GM19468 (cell line): ENCODE results near the gene L3MBTL3.

Experiments used
- ATAC-seq: cut with Tn5 transposase; IDR thresholded peaks from one replicate; pipeline ENCODE4 v1.9.1; 2021; ENCODE audit warnings: mild to moderate bottlenecking, moderate library complexity, moderate number of reproducible peaks; ENCODE audit not compliant: unreplicated experiment; ENCODE audit errors: extremely low read depth

L3MBTL3 gene

DNA sequence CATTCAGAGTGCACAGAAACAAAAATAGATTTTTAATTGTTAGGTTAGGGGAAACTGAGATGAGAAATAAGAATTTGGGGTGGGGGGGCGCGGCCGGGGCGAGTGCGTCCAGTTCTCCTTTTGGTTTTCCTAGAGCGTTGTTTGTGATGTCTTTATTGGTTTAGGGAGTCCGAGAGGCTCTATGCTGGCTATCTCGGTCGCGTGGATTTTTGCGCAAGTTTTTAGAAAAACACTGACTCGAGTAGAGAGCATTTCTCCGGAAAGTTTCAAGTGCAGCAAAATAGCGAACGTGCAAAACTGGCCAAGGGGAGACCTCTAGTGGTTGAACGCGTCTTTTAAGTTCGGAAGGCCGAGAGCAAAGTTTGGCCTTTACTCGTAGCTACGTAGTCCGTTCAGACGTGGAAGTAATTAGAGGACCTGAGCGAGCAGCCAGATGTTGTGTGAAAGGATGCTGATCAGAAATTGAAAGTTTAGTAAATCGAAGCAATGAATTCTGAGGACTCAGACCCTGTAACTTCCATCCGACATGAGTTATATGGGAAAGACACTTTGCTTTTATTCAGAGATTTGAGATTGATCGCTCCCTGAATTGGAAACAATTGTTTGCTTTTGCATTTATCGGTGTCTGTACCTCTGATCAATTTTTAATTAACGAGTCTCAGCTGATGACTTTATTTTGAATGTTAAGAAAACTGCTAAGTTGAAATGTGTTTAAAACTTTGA lies 2.7 kb downstream of the L3MBTL3 start:
- ATAC-seq, result peak; percentile 32

DNA sequence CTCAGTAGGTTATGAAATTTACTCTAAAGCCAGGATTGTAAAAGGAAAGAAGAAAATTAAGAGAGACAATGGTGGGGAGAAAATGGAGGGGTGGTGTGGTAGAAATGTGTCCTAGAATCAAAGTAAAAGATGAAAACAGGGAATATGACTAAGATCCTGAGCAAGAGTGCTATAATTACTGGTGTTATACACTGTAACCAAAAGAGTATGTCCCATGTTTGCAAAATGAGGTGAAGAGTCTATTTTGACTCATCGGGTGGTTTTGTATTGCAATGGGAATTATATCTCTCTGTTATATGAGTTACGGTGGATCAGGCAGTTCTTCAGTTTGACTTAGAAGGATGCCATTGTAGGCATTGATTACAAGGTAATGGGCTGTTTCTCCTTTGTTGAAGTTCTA lies 8.5 kb downstream of the L3MBTL3 start:
- no peak for ATAC-seq

DNA sequence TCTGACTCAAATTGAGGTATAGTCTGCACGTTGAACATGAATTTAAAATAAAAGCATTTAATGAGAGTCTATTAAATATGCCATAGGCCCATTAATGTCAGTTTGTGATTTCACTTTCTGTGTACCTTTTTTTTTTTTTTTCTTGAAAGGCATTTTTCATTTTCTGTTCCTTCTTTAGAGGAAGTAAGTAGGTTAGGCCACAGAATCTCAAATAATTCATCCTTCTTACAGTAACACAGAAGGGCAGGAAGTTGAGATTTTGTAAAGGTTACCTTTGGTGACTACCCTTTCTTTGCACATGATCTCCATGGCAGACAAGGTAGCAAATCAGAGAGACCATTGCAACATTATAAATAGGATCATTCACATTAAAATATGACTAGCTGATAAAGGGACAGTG lies 9.6 kb downstream of the L3MBTL3 start:
- ATAC-seq, result peak; percentile 66

DNA sequence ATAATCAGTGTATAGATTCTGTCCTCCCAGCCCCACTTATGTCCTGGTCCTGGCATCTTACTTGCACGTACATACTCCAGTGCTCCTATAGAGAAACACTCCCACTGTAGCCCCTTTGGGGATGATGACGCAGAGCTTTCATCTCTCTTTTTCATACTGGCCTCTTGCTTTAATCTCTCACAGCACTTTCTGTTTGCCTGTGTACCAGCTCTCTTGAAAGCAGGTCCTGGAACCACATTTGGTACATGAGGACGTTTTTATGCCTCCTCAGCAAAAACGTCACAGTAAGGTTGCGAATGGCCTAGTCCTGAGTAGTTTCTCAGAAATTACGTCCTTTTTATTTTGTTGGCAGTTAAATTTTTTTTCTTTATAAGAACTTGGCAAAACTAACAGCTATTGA lies 10.8 kb downstream of the L3MBTL3 start:
- no peak for ATAC-seq

DNA sequence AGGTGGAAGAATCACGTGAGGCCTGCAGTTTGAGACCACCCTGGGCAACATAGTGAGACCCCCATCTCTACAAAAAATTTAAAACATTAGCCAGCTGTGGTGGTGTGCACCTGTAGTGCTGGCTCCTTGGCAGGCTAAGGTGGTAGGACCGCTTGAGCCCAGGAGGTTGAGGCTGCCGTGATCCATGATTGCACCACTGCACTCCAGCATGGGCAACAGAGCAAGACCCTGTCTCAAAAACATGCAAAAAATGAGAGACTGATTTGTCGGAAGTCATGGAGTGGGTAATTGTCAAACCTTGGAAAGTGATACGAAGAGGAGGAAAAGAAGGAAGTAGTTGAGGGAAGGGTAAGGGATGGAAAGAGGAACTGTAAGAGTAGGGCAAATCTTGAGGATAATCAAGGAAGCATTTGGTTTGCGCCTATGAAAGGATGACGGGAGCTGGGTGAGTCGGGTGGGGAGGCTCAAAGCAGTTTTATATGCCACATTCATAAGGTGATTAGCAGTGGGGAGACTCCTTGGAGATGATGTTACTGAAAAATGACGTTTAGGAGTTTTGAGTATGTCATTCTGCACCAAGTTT lies 14.5 kb downstream of the L3MBTL3 start:
- no peak for ATAC-seq

DNA sequence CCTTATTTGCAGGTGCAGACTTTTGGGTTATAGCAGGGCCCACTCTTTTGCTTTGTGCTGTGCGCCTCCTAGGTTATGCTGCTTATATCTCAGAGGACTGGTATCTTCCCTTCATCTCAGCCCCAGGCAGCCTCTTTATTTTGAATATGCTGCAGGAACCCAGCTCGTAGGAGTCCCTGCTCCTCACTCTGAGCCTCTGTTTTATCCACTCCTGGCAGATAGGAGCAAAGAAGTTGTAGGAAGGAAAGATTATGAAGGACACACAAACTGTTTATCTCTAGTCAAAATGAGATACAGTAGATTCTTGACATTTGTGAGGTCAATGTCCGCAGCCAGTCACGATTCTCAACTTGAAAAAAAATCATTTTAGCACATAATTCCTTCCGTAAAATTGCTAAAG lies 15.6 kb downstream of the L3MBTL3 start:
- no peak for ATAC-seq

DNA sequence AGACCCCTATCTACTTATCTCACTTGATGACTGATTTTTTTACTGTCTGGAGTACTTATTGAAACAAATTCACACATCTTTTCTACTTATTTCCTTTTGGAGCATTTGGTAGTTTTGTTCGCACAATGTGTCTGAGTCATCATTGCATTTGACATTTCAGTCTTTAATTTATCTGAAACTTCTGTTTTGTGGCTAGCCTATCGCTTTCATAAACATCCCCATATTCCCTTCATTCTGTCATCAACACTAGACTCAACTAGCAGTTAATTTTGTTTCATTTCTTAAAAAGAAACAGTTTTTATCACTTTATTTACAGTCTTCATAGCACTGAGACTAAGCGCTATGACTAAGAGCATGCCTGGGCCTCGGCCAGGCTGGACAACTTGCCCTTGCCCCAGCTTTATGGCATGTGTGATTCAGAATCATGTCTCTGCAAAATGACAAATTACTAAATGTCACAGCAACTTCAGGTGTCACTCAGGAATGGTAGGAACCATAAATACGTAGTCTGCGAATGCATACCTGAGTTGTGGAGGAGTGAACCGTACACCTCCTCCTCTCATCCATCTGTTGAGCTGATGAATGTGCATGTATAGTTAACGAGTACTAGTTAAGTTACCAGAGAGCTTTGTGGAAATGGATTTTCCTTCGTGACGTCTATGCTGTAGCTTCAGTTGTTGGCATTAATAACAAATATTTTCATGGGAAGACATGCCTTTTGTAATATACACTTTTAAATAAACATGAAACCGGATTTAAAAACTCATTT lies 16.2 kb downstream of the L3MBTL3 start:
- ATAC-seq, result no peak

DNA sequence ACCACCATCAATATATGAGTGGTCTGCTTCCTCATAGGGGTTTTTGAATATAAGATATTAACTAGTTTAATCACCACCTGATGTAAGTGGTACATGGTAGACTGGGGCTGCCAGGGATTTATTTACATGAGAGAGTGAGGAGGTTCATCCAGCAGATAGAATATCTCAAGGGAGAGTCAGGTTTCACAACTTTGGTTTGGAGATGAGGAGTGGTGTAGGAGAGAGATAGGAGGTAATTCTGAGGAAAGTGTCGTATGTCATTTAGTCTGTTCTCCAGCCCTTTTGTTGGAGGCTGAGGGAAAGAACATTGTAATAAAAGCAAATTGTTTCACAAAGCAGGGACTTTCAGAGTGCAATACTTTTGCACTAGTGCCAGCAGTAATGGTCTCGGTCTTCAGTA lies 16.8 kb downstream of the L3MBTL3 start:
- ATAC-seq, result no peak

DNA sequence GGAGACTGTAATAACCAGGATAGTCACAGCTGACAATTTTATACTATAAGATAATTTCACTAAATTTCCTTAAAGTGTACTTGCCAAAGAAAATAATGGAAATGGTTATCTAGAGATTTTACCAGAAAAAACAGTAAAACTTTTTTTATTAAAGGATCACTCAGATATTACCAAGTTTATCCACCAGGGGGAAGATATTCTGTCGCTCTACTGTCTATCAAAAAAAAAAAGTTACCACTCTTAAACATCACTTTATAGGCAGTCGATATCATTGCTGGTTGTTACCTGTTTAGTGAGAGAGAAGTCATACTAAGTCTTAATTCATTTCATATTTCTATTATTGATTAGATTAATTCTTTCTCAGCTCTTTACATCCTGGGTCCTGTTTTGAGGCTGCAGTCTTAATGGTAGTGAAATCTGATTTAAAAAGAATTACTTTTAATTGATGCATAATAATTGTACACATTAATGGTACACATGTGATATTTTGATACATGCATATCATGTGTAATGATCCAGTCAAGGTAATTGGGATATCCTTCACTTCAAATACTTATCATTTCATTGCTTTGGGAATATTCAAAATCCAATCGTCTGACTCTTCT lies 18.9 kb downstream of the L3MBTL3 start:
- ATAC-seq, result no peak

DNA sequence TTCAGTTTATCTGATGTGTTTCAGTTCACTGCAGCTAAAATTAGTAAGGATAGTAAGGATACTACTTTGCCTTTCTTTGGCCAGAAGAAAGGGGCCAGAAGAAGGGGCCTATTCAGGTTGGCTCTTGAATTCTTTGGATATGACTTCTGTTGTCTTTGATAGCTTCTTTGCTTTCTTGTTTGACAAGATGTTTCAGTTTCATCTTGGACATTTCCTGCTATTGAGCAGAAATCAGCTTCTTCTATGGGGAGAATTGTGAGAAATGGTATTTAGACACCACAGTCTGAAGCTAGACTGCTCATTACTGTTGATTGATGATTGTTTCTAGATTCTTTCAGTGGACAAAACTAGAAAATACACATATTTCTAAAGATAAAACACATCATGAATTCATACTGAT lies 23.2 kb downstream of the L3MBTL3 start:
- ATAC-seq, result no peak

DNA sequence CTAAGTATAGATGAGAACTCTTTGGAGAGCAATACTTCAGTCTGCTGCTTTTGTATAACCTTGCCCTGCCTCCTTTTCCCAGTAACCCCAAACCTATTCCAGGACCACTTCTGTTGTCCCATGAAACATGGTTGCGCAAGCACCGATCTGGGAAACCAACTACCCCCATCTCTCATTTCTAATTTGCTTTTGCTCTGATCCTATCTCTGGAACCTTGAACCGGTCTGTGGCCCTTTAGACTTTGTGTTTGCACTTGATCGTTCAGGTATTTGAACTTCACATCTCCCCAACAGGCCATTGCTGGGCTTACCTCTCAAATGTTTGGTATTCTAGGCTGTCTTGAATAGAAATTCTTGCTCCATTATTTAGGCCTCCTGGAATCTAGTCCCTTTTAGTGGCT lies 25.0 kb downstream of the L3MBTL3 start:
- no peak for ATAC-seq

DNA sequence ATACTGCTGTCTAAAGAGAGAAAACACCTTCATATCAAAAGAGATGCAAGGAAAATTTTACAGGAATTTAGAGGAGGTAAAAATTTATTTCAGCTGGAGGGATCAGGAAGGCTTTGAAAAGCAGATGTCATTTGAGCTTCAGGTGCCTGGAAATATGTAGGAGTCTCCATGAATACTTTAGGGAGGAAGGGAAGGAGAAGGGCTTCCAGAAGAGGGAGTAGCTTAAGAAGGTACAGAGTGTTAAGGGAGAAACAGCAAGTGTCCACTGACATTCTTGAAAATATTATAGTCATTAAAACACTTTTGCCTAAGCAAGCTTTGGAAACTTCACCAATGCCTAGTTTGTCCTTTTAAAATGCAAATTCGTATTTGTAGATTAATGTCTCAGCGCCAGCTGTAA lies 27.2 kb downstream of the L3MBTL3 start:
- ATAC-seq, result no peak

DNA sequence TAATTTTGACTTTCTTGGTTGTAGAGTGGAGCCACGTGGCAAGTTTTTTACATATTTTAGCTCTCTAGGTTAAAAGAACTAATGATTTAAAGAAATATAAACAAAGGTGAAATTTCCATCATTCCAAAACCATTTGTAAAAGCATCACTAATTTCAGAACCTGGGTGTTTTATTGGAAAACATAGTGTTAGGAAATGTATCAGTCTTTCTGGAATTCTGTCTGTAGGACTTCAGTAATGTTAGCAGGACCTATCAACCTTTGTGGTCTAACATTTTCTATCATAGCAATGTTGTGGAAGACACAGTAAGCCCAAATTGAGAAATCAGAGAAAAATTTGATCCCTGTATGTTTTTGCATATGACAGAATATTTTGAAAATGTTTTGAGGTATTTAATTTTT lies 28.3 kb downstream of the L3MBTL3 start:
- no peak for ATAC-seq

DNA sequence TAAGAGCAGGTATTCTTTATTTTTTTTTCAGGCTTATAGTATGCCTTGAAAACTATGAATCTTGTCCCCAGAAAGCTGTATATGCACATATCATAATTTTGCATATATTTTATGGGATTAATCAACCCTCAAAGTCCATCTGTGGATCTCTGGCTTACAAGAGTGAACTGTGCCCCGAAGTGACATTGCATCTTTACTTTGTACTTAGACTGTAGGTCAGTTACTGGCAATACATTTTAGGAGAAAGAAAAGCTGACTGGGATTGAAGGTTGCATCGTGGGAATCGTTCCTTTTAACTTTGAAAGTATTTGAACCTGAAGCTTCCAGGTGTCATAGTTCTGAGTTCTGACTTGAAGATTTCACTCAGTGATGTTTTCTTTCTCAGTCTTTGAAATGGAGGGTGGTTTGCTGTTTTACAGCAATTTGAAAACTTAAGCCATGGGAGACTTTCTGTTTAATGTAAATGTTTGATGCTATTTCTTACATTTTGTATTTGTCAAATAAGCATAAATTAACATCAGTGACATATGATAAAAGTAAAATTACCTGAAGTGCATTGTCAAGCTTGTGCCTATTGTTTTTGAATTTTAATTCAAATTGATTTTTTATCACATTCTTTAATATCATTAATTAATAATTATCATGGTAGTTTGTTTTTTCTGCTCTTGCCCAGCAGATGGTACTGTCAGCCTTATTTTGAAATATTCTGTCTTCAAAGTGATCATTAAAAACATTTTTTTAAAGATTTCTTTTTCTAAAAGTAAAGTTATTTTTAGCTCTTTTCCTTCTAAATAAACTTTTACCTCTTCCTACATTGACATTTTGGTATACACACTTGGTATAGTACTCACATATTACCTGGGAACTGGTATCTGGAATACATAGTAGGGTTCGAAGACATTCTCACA lies 29.0 kb downstream of the L3MBTL3 start:
- no peak for ATAC-seq

DNA sequence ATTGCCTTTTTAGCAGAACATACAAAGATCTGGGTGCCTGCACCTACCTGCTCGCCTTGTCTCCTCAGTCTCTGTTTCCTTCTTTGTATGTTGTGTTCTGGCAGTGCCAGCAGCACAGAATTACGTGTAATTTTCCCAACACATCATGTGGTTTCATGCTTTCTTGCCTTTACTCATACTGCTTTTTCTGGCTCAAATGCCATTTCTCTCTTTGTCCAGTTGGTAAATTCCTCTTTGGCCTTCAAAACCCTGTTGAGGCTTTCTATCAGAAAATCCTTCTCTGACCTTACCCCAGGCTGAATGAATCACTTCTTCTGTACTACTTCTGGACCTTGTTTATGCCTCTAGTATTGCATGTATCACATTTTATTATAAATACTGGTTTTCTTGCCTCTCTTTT lies 31.8 kb downstream of the L3MBTL3 start:
- no peak for ATAC-seq

DNA sequence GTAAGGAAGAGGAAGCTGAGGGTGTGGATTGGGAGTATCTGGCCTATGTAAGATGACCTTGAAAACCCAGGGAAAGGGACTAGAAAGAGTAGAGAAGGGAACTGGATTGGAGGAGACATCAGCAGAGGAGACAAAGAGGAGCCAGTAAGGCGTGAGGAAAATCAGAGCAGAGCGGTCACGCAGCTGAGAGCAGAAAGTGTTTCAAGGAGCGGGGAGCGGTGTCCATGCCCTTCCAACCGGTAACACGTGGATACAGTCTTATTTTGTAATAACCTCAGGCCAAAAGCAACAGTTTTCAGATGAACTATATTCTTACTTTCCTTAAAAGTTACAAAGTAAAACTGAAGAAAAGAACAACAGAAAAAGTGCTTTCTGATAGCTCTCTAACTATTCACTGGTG lies 36.3 kb downstream of the L3MBTL3 start:
- ATAC-seq, result no peak

DNA sequence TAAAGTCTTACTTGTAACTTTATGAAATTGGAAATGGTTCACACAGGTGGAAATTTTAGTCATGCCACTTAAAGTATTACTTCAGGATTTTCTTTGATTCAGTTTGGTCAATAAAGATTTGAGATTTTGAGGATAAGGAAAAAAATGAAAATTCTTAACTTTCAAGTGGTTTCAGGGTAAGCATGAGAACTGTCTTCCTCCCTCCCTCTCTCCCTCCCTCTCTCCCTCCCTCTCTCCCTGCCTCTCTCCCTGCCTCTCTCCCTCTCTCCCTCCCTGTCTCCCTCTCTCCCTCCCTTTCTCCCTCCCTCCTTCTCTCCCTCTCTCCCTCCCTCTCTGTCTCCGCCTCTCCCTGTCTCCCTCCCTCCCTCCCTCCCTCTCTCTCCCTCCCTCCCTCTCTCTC lies 36.9 kb downstream of the L3MBTL3 start:
- ATAC-seq, result no peak

DNA sequence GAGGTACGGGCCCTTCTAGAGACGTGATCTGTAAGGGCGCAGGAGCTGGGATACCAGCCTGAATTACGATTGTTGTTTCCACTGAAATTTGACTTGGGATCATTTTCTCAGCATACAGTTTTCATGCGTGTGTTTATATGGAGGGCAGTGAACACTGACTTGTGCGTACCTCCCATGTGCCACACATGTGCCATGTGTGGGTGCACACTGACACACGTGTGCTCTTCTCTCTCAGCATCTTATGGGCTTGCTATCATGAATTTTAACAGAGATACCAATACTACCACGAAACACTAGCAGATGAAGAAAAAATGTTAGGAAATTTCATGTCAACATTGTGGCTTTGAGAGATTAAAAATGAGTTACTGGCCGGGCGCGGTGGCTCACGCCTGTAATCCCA lies 39.1 kb downstream of the L3MBTL3 start:
- no peak for ATAC-seq

DNA sequence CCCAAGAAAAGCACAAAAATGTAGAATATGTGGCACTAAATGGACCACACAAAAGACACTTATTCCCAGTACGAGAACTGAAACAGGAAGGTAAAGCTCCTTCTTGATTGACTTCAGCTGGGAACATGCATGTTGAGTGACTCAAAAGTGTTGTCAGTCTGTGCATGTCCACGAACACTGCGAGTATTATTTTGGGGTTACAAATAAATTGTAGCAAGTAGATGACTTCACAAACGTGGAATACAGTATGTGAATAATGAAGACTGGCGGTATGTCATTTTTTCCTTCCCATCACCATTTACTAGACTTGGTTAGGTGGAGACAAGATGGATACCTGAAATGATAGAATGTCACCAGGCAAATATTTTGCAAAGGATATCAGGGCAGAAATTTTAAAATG lies 45.4 kb downstream of the L3MBTL3 start:
- ATAC-seq, result no peak

DNA sequence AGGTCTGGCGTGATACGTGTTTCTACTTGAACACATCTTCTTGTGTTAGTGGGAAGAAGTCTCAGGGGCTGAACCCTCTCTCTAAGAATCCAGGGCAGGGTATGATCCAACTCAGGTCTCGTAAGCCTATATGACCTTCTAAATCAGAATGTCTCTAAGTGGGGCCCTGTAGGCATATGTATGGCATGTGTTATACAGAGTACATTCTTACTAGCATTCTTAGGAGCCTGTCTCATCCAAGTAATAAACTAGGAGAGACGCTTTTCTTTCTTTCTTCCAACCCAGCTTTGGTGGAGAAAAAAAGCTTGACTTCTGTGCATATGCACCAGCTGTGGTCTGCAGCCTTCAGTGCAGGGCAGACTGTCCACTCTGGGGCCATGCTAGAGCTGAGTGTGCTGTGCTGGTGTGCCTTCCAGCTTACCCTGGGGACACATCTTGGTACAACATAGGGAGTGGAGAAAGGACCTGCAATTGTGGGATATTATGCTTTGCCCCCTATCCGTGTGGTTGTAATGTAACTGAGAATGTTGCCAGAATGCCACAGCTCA lies 47.3 kb downstream of the L3MBTL3 start:
- no peak for ATAC-seq
